Gastrocnemius medialis (tissue), 4 donors: ENCODE measurements around the gene CREBBP. TPM values are rescaled to one million over a fixed set of nuclear protein-coding genes. Genes with fewer than 3 reads are reported as not detected.

ENCODE experiments used
- ATAC-seq, 2 donors: fragments of 150-250 bp; one replicate each; pipeline ENCODE4 v1.9.1; 2016
- DNase-seq, 2 donors: peaks; one replicate each; pipeline ENCODE4 v3.0.0-alpha.2; 2019
- H3K27ac ChIP-seq, 4 donors: fragments of 200-600 bp; sonication (generic); 1 replicate in 1 of 4; 2 replicates in 3 of 4; pipeline ENCODE4 v1.5.1; 2016 to 2018; ENCODE audit warnings: mild to moderate bottlenecking in 2 of 4, moderate library complexity in 1 of 4
- H3K27me3 ChIP-seq, 3 donors: fragments of 200-600 bp; sonication (generic) in 2 of 3; 1 replicate in 1 of 3; 2 replicates in 2 of 3; pipeline versions ENCODE4 v1.5.1 to v1.6.0; 2016 to 2019; ENCODE audit warnings: mild to moderate bottlenecking in 1 of 3, moderate library complexity in 1 of 3
- H3K36me3 ChIP-seq, 2 donors: fragments of 200-600 bp; sonication (generic) in 1 of 2; one replicate each; pipeline ENCODE4 v1.5.1; 2017 to 2018
- H3K4me1 ChIP-seq, 2 donors: fragments of 200-600 bp; sonication (generic) in 1 of 2; one replicate each; pipeline ENCODE4 v1.5.1; 2016 to 2017; ENCODE audit warnings: mild to moderate bottlenecking in 2 of 2
- H3K4me3 ChIP-seq, 4 donors: fragments of 200-600 bp; sonication (generic) in 3 of 4; 1 replicate in 1 of 4; 2 replicates in 3 of 4; pipeline ENCODE4 v1.5.1; 2016 to 2019; ENCODE audit warnings: mild to moderate bottlenecking in 2 of 4
- H3K9me3 ChIP-seq, 3 donors: fragments of 200-600 bp; sonication (generic) in 2 of 3; 1 replicate in 1 of 3; 2 replicates in 2 of 3; pipeline ENCODE4 v1.5.1; 2016 to 2019
- CTCF ChIP-seq, 5 experiments: fragments of 450-650 bp in 3 of 5; fragments of 200-600 bp in 2 of 5; sonication (generic) in 2 of 5; IDR thresholded peaks in 4 of 5; conservative IDR thresholded peaks in 1 of 5; 1 replicate in 4 of 5; 2 replicates in 1 of 5; pipeline ENCODE4 v1.5.1; 2016 to 2019; ENCODE audit warnings: antibody characterized with exemption in 5 of 5, mild to moderate bottlenecking in 3 of 5, moderate library complexity in 3 of 5
- POLR2A ChIP-seq, 2 donors: fragments of 450-650 bp; IDR thresholded peaks; one replicate each; pipeline ENCODE4 v1.6.1; 2017; ENCODE audit warnings: antibody characterized with exemption in 2 of 2, mild to moderate bottlenecking in 2 of 2, moderate library complexity in 2 of 2
- in situ Hi-C, 4 donors: fragments of 200-750 bp; cut with MboI; loops; one replicate each; pipeline versions ENCODE4 v1.15.0 to v1.8.0; 2017; ENCODE audit warnings: low sequenced_read_pairs in 4 of 4
- intact Hi-C: fragments of 100-400 bp; cut with DNase I; formaldehyde crosslinking; loops from one replicate; pipeline ENCODE4 v1.15.1; 2023; ENCODE audit warnings: low total_unique reads
- total RNA-seq, 4 donors: library from RNA; depleted of rRNA; stranded (reverse); fragments of >200 nt; gene quantifications; one replicate each; pipeline versions ENCODE4 v1.1.0 to v1.2.3, GENCODE V29; 2016

CREBBP gene
- total RNA-seq, 4 donors from 2014 or later, result 39.8 to 61.3 (median 53.5) TPM

DNA sequence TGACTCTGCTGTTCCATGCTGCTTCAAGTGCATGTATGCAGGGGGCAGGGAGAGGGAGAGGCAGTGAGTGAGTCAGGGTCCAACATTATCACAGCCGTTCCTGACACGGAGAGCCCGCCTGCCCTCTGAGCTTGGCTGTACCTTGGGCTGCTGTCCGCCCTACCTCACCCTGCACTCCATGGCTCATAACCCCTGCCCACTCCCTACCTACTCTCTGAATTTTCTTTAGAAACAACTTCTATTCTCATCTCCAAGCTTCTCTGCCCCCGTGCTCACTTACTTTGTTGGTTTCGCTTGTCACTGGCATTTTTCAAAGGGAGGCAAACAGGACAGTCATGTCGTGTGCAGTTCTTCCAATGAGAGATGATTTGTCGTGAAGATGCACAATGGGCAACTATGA lies 88.8 kb downstream of the CREBBP start:
- Histone ChIP-seq H3K27ac (peak overlapping the region in 3 of 4 donors; percentile 70 to 83 (median 81)), H3K36me3 (peaks cover 0 to 17% of the 10 kb centered on the region in 2 donors), H3K27me3 (no peaks in the 10 kb centered on the region), H3K4me3 (no peak overlapping the region), H3K9me3 (no peaks in the 10 kb centered on the region), H3K4me1 (peaks cover 36 to 40% of the 10 kb centered on the region in 2 donors)
- DNase-seq (no peak), ATAC-seq (no peak)
- intact Hi-C loops, result no loop called here
- in situ Hi-C loops, result no loop called here
- TF ChIP-seq POLR2A (IDR thresholded peaks at IDR 0.05), result no peak

GRCh38 chr16:3789375-3790099 lies 91.0 kb downstream of the CREBBP start:
- no peaks in the 10 kb centered on the region for H3K9me3 ChIP-seq
- TF ChIP-seq CTCF (IDR thresholded peaks at IDR 0.05 in 4 of 5, conservative IDR thresholded peaks at IDR 0.05 in 1 of 5) (no peak), POLR2A (IDR thresholded peaks at IDR 0.05) (no peak)
- no peak for DNase-seq
- intact Hi-C loops (no loop called here), in situ Hi-C loops (no loop called here)
- ATAC-seq, result no peak
- peaks cover 0 to 24% of the 10 kb centered on the region in 2 donors for H3K36me3 ChIP-seq
- no peaks in the 10 kb centered on the region for H3K27me3 ChIP-seq
- H3K4me1 ChIP-seq, result peaks cover 17 to 29% of the 10 kb centered on the region in 2 donors
- no peak overlapping the region for H3K4me3 ChIP-seq
- no peak overlapping the region for H3K27ac ChIP-seq

DNA sequence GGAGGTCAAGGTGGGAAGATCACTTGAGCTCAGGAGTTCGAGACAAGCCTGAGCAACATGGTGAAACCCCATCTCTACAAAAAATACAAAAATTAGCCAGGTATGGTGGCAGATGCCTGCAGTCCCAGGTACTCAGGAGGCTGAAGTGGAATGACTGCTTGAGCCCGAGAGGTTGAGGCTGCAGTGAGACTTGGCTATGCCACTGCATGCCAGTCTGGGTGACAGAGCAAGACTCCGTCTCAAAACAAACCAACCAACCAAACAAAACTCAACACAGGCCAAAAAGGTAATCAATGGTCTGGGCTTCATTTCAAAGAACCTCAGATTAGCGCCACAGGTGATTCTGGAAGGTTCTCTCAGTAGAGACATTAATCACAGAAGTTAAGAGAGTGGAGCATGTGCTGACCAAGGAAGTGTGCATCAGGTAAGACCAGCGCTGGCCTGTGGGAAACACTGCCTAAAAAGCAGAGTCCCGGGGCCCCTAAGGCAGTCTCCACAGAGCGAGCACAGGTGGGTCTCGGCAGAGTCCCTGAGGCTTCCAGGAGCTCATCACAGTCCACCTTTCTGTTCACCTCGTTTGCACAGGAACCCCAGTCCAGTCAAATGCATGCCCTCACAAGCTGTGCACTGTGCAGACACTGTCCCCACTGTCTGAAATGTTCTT lies 91.7 kb downstream of the CREBBP start:
- H3K27ac ChIP-seq, result no peak overlapping the region
- no peaks in the 10 kb centered on the region for H3K9me3 ChIP-seq
- TF ChIP-seq CTCF (IDR thresholded peaks at IDR 0.05 in 4 of 5, conservative IDR thresholded peaks at IDR 0.05 in 1 of 5), result no peak
- TF ChIP-seq POLR2A (IDR thresholded peaks at IDR 0.05), result no peak
- intact Hi-C loops (no loop called here), in situ Hi-C loops (no loop called here)
- H3K36me3 ChIP-seq, result peaks cover 0 to 26% of the 10 kb centered on the region in 2 donors
- no peaks in the 10 kb centered on the region for H3K27me3 ChIP-seq
- H3K4me1 ChIP-seq, result peaks cover 14 to 25% of the 10 kb centered on the region in 2 donors
- ATAC-seq (no peak), DNase-seq (no peak)
- H3K4me3 ChIP-seq, result no peak overlapping the region

DNA sequence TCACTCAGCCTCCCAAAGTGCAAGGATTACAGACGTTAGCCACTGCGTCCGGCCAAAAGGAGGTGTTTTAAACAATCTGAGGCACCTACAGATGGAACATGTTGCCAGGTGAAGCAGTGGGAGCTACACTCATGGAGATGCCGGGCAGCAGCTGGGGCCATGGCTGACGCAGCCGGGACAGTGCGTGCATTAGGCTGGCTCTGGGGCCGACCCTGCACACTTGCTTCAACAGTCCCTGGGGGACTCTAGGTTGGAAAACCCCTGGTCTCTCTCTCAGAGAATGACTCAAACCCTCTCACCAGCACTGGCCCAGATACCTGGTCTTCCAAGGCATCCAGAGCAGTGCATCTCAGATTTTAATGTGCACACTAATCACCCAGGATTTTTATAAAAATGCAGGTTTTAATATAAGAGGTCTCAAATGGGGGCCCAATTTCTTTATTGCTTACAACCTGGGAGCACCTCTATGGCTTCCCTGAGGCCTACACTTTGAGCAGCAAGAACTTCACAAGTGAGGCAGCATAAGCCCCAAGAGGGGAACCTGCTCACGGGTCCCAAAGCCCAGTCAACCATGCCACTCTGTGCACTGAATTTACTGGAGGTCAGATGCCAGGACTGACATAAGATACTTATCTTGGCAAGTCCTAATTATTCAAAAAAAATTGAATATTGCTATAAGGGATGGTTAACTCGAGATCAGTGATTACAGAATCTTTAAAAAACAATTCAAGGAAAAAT lies 92.4 kb downstream of the CREBBP start:
- no peak for DNase-seq
- H3K27me3 ChIP-seq, result no peaks in the 10 kb centered on the region
- intact Hi-C loops, result no loop called here
- TF ChIP-seq POLR2A (IDR thresholded peaks at IDR 0.05), result no peak
- no peak for TF ChIP-seq CTCF (IDR thresholded peaks at IDR 0.05 in 4 of 5, conservative IDR thresholded peaks at IDR 0.05 in 1 of 5)
- H3K4me1 ChIP-seq, result peaks cover 7 to 18% of the 10 kb centered on the region in 2 donors
- no peak for ATAC-seq
- H3K27ac ChIP-seq, result no peak overlapping the region
- peaks cover 0 to 26% of the 10 kb centered on the region in 2 donors for H3K36me3 ChIP-seq
- H3K4me3 ChIP-seq, result no peak overlapping the region
- in situ Hi-C loops, result no loop called here
- no peaks in the 10 kb centered on the region for H3K9me3 ChIP-seq

GRCh38 chr16:3785413-3785812 lies 95.1 kb downstream of the CREBBP start:
- Histone ChIP-seq H3K4me1 (peaks cover 0 to 5% of the 10 kb centered on the region in 2 donors), H3K27me3 (no peaks in the 10 kb centered on the region), H3K27ac (no peak overlapping the region), H3K9me3 (no peaks in the 10 kb centered on the region), H3K4me3 (no peak overlapping the region), H3K36me3 (peaks cover 0 to 28% of the 10 kb centered on the region in 2 donors)
- intact Hi-C loops, result no loop called here
- DNase-seq (no peak), ATAC-seq (no peak)
- TF ChIP-seq POLR2A (IDR thresholded peaks at IDR 0.05) (no peak), CTCF (IDR thresholded peaks at IDR 0.05 in 4 of 5, conservative IDR thresholded peaks at IDR 0.05 in 1 of 5) (no peak)
- in situ Hi-C loops, result no loop called here
